SW 1271 (cell line): Measurements from ENCODE around the gene STX4.

ENCODE experiments used
- DNase-seq, 2 experiments: peaks; one replicate each; lab custom pipeline; 2025; lab: John Stamatoyannopoulos, UW

The STX4 gene

DNA sequence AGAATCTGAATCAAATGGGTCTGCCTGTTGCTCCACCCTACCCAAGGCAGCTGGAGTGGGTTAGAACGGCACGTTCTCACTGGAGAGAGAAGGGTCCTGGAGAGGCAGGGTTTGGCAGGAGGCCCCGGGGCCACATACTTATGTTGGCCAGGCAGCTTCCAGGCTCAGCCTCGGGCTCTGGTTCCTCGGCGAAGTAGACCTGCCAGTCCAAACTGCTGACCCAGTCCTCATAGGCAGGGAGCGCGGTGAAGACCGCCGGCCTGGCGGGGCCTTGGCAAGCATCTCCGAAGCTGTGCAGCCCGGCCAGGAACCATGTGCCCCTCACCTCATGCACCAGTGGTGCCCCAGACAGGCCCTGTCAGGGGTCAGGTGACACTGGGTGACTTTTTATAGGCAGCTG, 50.6 kb downstream of the STX4 start:
- no peak for DNase-seq

- DNase-seq: no peak
These were observed 51.4 kb downstream of the STX4 start for GRCh38 chr16:31084584-31085302.

- no peak for DNase-seq
These were observed 52.1 kb downstream of the STX4 start for GRCh38 chr16:31085411-31085810.

DNA sequence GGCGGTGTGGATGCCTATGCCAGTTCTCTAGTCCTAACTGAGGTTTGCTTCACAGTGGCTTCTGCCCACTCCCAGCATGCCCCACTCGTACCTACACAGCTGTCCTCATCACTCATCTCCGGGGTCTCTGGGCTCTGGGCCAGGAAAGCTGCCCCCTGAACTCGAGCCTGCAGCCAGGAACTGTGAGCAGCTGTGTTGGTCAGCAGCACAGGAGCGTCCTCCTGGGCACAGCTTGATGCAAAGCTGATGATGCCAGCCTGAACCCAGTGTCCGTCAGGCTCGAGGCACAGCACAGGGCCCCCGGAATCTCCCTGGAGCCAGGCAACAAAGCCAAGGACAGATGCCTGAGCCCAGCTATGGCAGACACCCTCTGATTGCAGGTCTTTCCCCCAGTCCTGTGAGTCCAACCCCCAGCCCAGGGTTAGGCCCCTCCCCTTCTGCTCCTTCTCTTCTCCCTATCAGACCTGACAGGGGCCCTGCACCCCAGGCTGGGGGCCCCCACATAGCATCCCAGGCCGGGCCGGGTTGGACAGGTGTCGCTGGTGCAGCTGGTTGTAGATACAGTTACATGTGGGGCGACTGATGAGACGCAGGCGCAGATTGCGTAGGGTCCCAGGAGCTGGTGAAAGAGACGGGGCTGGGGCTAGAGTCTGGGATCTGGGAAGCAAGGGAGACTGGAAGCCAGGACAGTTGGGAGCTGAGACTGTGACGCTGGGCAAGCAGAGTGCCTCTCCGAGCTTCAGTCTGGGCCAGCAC, 52.7 kb downstream of the STX4 start:
- DNase-seq: no peak

GRCh38 chr16:31086629-31086906, 53.2 kb downstream of the STX4 start:
- no peak for DNase-seq

- no peak for DNase-seq
These were observed 54.1 kb downstream of the STX4 start for GRCh38 chr16:31087481-31087880.

DNA sequence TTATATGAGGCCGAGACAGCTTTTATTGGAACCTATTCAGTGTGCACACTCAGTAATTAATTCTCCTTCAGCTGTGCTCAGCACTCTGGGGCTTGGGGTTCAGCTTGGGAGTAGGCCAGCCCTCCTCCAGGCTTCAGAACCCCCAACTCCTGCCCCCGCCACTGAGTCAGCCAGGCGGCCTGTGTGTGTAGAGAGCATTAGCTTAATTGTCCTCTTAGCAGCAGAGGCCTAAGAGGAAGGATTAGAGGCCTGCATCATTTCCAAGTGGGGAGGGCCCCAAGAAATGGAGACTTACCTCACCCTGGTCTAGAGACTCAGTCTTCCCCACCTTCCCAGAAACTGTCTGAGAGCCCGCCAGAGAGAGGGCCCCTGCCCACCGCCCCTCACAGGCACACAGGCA, 54.6 kb downstream of the STX4 start:
- DNase-seq: no peak

GRCh38 chr16:31088459-31089183, 55.3 kb downstream of the STX4 start, which contains the start of gene PRSS53:
PRSS53 (minus strand) TSS chr16:31088943; CDS start chr16:31088809, 134 bp downstream.
- DNase-seq: no peak

DNA sequence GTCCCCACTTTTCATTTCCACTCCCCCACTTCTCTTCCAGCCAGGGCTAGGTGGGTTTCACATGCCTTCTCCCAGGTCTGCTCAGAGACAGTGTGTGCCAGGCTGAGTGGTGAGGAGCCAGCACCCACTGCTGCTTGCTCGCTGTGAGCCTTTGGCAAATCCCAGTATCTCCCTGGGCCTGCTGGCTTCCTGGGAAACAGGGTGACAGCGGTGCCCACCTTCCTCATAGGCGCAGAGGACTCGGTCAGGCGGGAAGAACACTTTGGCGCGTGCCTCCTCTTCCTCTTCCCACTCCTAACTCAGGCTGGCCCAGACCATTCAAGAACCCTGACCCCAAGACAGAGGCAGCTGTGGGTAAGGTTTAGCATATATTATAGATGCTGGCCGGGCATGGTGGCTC, 55.8 kb downstream of the STX4 start:
- no peak for DNase-seq
